Stomach (tissue), 4 donors: ENCODE results near the gene CALN1.

Experiments used
- CTCF ChIP-seq, 7 experiments: fragments of 450-650 bp in 4 of 7; fragments of 200-600 bp in 3 of 7; sonication (generic) in 3 of 7; IDR thresholded peaks; one replicate each; pipeline ENCODE4 v1.5.1; 2016 to 2019; ENCODE audit warnings: antibody characterized with exemption in 7 of 7, control low read depth in 2 of 7, mild to moderate bottlenecking in 1 of 7
- EP300 ChIP-seq: sonication (generic); formaldehyde crosslinking; IDR thresholded peaks from one replicate; pipeline ENCODE4 v1.6.1; 2017; ENCODE audit warnings: antibody characterized with exemption
- POLR2A ChIP-seq, 4 donors: fragments of 450-650 bp; IDR thresholded peaks; one replicate each; pipeline ENCODE4 v1.6.1; 2016; ENCODE audit warnings: antibody characterized with exemption in 4 of 4, control low read depth in 2 of 4, mild to moderate bottlenecking in 1 of 4, moderate library complexity in 1 of 4
- POLR2AphosphoS5 ChIP-seq, 3 donors: sonication (generic); formaldehyde crosslinking; IDR thresholded peaks; one replicate each; pipeline ENCODE4 v1.6.1; 2016; ENCODE audit warnings: antibody characterized with exemption in 3 of 3

GRCh38 chr7:72030994-72031667 is 381.0 kb downstream of the CALN1 start:
- no peak for TF ChIP-seq CTCF (IDR thresholded peaks at IDR 0.05)
- no peak for TF ChIP-seq POLR2AphosphoS5 (IDR thresholded peaks at IDR 0.05)
- no peak for TF ChIP-seq POLR2A (IDR thresholded peaks at IDR 0.05)
- no peak for TF ChIP-seq EP300
